GM19351 (cell line): ENCODE data around the gene TNFRSF25.

Experiments
- ATAC-seq: cut with Tn5 transposase; IDR thresholded peaks from one replicate; pipeline ENCODE4 v1.9.1; 2021; ENCODE audit warnings: mild to moderate bottlenecking, moderate library complexity; ENCODE audit not compliant: unreplicated experiment

Gene TNFRSF25

GRCh38 chr1:6466023-6466422, at the start of gene TNFRSF25:
TNFRSF25 (minus strand) TSS chr1:6466173; CDS start chr1:6466107, 66 bp downstream.
- no peak for ATAC-seq

GRCh38 chr1:6515771-6516170, 49.8 kb upstream of the TNFRSF25 start:
- no peak for ATAC-seq

- ATAC-seq = no peak
Observed at GRCh38 chr1:6513320-6513801, 47.4 kb upstream of the TNFRSF25 start.

GRCh38 chr1:6512908-6513280, 46.9 kb upstream of the TNFRSF25 start:
- no peak for ATAC-seq

GRCh38 chr1:6512245-6512907, 46.4 kb upstream of the TNFRSF25 start:
- ATAC-seq = no peak

GRCh38 chr1:6511561-6512244, 45.7 kb upstream of the TNFRSF25 start:
- ATAC-seq = no peak

- ATAC-seq = no peak
Observed at GRCh38 chr1:6511056-6511455, 45.1 kb upstream of the TNFRSF25 start.

GRCh38 chr1:6510493-6510892, 44.5 kb upstream of the TNFRSF25 start:
- no peak for ATAC-seq

GRCh38 chr1:6509919-6510291, 43.9 kb upstream of the TNFRSF25 start:
- no peak for ATAC-seq

GRCh38 chr1:6509220-6509918, 43.4 kb upstream of the TNFRSF25 start:
- no peak for ATAC-seq

- ATAC-seq = no peak
Observed at GRCh38 chr1:6508816-6509189, 42.8 kb upstream of the TNFRSF25 start.

GRCh38 chr1:6508154-6508815, 42.3 kb upstream of the TNFRSF25 start:
- no peak for ATAC-seq

- ATAC-seq = no peak
Observed at GRCh38 chr1:6507461-6507911, 41.5 kb upstream of the TNFRSF25 start.

GRCh38 chr1:6507037-6507428, 41.1 kb upstream of the TNFRSF25 start:
- no peak for ATAC-seq

- no peak for ATAC-seq
Observed at GRCh38 chr1:6506210-6507036, 40.5 kb upstream of the TNFRSF25 start.

GRCh38 chr1:6505367-6506209, 39.6 kb upstream of the TNFRSF25 start:
- ATAC-seq = no peak

GRCh38 chr1:6504887-6505286, 38.9 kb upstream of the TNFRSF25 start:
- ATAC-seq = no peak

GRCh38 chr1:6503884-6504602, 38.1 kb upstream of the TNFRSF25 start:
- ATAC-seq = no peak
